PC-9 (cell line): ENCODE data around the gene GNE. TPM values are rescaled to one million over a fixed set of nuclear protein-coding genes. Genes with fewer than 3 reads are reported as not detected.

ENCODE experiments used
- BruUV-seq: library from RNA; stranded (reverse); fragments of 400-500 nt; replicated peaks from 2 replicates; lab custom pipeline; 2021; lab: Mats Ljungman, UMichigan
- CTCF ChIA-PET: fragments of 300-600 bp; sonication (Branson Sonifier 250); formaldehyde crosslinking; loops from one replicate; lab custom pipeline; 2022; ENCODE audit warnings: antibody characterized with exemption; lab: Charles Lee
- POLR2A ChIA-PET: fragments of 300-600 bp; sonication (Branson Sonifier 250); formaldehyde crosslinking; loops from one replicate; lab custom pipeline; 2022; ENCODE audit warnings: antibody characterized with exemption; ENCODE audit not compliant: unreplicated experiment; lab: Charles Lee
- DNase-seq, 2 experiments: peaks; one replicate each; pipeline versions ENCODE4 v3.0.0 to v3.0.0-alpha.2; 2015 to 2022; ENCODE audit warnings: mixed read lengths in 1 of 2
- H2AFZ ChIP-seq: fragments of 200-600 bp; sonication (generic); 2 replicates; pipeline ENCODE4 v1.8.1; 2017; ENCODE audit warnings: antibody characterized with exemption
- H3F3A ChIP-seq: fragments of 200-600 bp; sonication (generic); 2 replicates; pipeline ENCODE4 v1.8.1; 2017; ENCODE audit warnings: antibody characterized with exemption, mild to moderate bottlenecking, low read depth; ENCODE audit not compliant: insufficient read depth
- H3K27ac ChIP-seq: fragments of 200-600 bp; sonication (generic); 2 replicates; pipeline ENCODE4 v1.6.1; 2016; ENCODE audit warnings: mixed run types
- H3K27me3 ChIP-seq: fragments of 200-600 bp; sonication (generic); 2 replicates; pipeline ENCODE4 v1.6.1; 2016; ENCODE audit warnings: low read depth, mixed run types; ENCODE audit not compliant: insufficient read depth
- H3K36me3 ChIP-seq: fragments of 200-600 bp; sonication (generic); 2 replicates; pipeline ENCODE4 v1.6.1; 2016; ENCODE audit warnings: low read depth, mixed run types
- H3K4me1 ChIP-seq: fragments of 200-600 bp; sonication (generic); replicated peaks from 2 replicates; pipeline ENCODE4 v1.6.1; 2016; ENCODE audit warnings: mixed run types; ENCODE audit not compliant: insufficient read depth
- H3K4me2 ChIP-seq: fragments of 200-600 bp; sonication (generic); 2 replicates; pipeline ENCODE4 v1.6.1; 2017; ENCODE audit warnings: mixed run types
- H3K4me3 ChIP-seq: fragments of 200-600 bp; sonication (generic); 2 replicates; pipeline ENCODE4 v1.6.1; 2016; ENCODE audit warnings: mixed run types
- H3K79me2 ChIP-seq: fragments of 200-600 bp; sonication (generic); 2 replicates; pipeline ENCODE4 v1.6.1; 2017; ENCODE audit warnings: low read depth, mixed run types
- H3K9me2 ChIP-seq: fragments of 200-600 bp; sonication (generic); 2 replicates; pipeline ENCODE4 v1.8.1; 2017; ENCODE audit warnings: mild to moderate bottlenecking; ENCODE audit not compliant: insufficient read depth
- H3K9me3 ChIP-seq: fragments of 200-600 bp; sonication (generic); 2 replicates; pipeline ENCODE4 v1.8.1; 2016; ENCODE audit warnings: low read depth; ENCODE audit not compliant: insufficient read depth
- H4K20me1 ChIP-seq: fragments of 200-600 bp; sonication (generic); 2 replicates; pipeline ENCODE4 v1.8.1; 2017; ENCODE audit not compliant: insufficient read depth
- CTCF ChIP-seq: fragments of 200-600 bp; sonication (generic); conservative IDR thresholded peaks from 2 replicates; pipeline ENCODE4 v1.6.1; 2017; ENCODE audit warnings: mixed run types, antibody characterized with exemption, mild to moderate bottlenecking, moderate library complexity
- EZH2 ChIP-seq: fragments of 200-600 bp; sonication (generic); IDR thresholded peaks from 2 replicates; pipeline ENCODE4 v1.8.0; 2017; ENCODE audit warnings: antibody characterized with exemption, low read depth
- intact Hi-C: fragments of 100-400 bp; cut with micrococcal nuclease; formaldehyde crosslinking; loops from one replicate; pipeline ENCODE4 v1.10.0; 2022; ENCODE audit not compliant: unreplicated experiment
- total RNA-seq: library from RNA; stranded (reverse); gene quantifications from 2 replicates; pipeline ENCODE4 v1.2.3, GENCODE V29; 2021

Gene GNE
- total RNA-seq, 1 experiment from 2014 or later = 23.2 TPM

- TF ChIP-seq EZH2 = no peak
- Histone ChIP-seq H2AFZ (no peak overlapping the region), H3K4me1 (no peaks in the 10 kb centered on the region), H3F3A (peaks cover 35% of the 10 kb centered on the region; the same call in 1 of the 2 replicates), H4K20me1 (peaks cover 24% of the 10 kb centered on the region), H3K79me2 (peaks cover 6% of the 10 kb centered on the region; the same call in 1 of the 2 replicates), H3K4me2 (no peak overlapping the region), H3K9me3 (no peaks in the 10 kb centered on the region), H3K27me3 (no peaks in the 10 kb centered on the region), H3K27ac (no peak overlapping the region), H3K4me3 (no peak overlapping the region), H3K36me3 (peaks cover 5% of the 10 kb centered on the region; the same call in 1 of the 2 replicates), H3K9me2 (no peaks in the 10 kb centered on the region)
- no TSS peak for BruUV-seq
- ChIA-PET CTCF (no interaction called here), POLR2A (no interaction called here)
- intact Hi-C loops = no loop called here
- DNase-seq = no peak
These were observed 47.5 kb downstream of the GNE start for GRCh38 chr9:36210722-36211121.

GRCh38 chr9:36208521-36209253 is 49.6 kb downstream of the GNE start:
- intact Hi-C loops = no loop called here
- peaks cover 16% of the 10 kb centered on the region; the same call in 1 of the 2 replicates for H3F3A ChIP-seq
- no peaks in the 10 kb centered on the region for H3K27me3 ChIP-seq
- H3K4me3 ChIP-seq = no peak overlapping the region
- H2AFZ ChIP-seq = no peak overlapping the region
- H3K79me2 ChIP-seq = peaks cover 6% of the 10 kb centered on the region; the same call in 1 of the 2 replicates
- H4K20me1 ChIP-seq = peaks cover 13% of the 10 kb centered on the region
- H3K9me3 ChIP-seq = no peaks in the 10 kb centered on the region
- no peaks in the 10 kb centered on the region for H3K9me2 ChIP-seq
- H3K4me2 ChIP-seq = no peak overlapping the region
- no peak for DNase-seq
- ChIA-PET POLR2A (no interaction called here), CTCF (no interaction called here)
- H3K4me1 ChIP-seq = no peaks in the 10 kb centered on the region
- no peak for TF ChIP-seq CTCF
- no peak for TF ChIP-seq EZH2
- H3K27ac ChIP-seq = no peak overlapping the region
- no TSS peak for BruUV-seq
- 0 out of 2 replicates have a peak, but pooled peaks cover 4% of the 10 kb centered on the region for H3K36me3 ChIP-seq

- intact Hi-C loops = no loop called here
- H2AFZ ChIP-seq = no peak overlapping the region
- 0 out of 2 replicates have a peak, but pooled peaks cover 9% of the 10 kb centered on the region for H3K36me3 ChIP-seq
- ChIA-PET CTCF (no interaction called here), POLR2A (no interaction called here)
- H3K4me1 ChIP-seq = no peaks in the 10 kb centered on the region
- H3K27me3 ChIP-seq = no peaks in the 10 kb centered on the region
- BruUV-seq = no TSS peak
- peaks cover 6% of the 10 kb centered on the region; the same call in 1 of the 2 replicates for H3K79me2 ChIP-seq
- no peak overlapping the region for H3K4me2 ChIP-seq
- H3K9me2 ChIP-seq = no peaks in the 10 kb centered on the region
- no peak overlapping the region for H3K27ac ChIP-seq
- peaks cover 13% of the 10 kb centered on the region; the same call in 1 of the 2 replicates for H4K20me1 ChIP-seq
- DNase-seq = no peak
- no peak for TF ChIP-seq CTCF
- TF ChIP-seq EZH2 = no peak
- H3K4me3 ChIP-seq = no peak overlapping the region
- no peaks in the 10 kb centered on the region for H3K9me3 ChIP-seq
- H3F3A ChIP-seq = peaks cover 4% of the 10 kb centered on the region; the same call in 1 of the 2 replicates
These were observed 50.7 kb downstream of the GNE start for GRCh38 chr9:36207546-36208012.
